A549 (cell line): ENCODE data around the gene RNF10. TPM values are rescaled to one million over a fixed set of nuclear protein-coding genes. Genes with fewer than 3 reads are reported as not detected.

Experiments used
- ATAC-seq, 2 experiments: fragments of 200-7000 bp in 1 of 2; fragments of >200 bp in 1 of 2; cut with Nextera tagmentation in 1 of 2; cut with Tn5 transposase in 1 of 2; 3 replicates each; pipeline versions ENCODE4 v1.8.0 to v1.9.1; 2018 to 2020; ENCODE audit warnings: mild to moderate bottlenecking in 1 of 2, moderate library complexity in 1 of 2
- CTCF ChIA-PET: fragments of 300-600 bp; sonication (Branson Sonifier 250); formaldehyde crosslinking; extraction: SDS; loops from one replicate; lab custom pipeline; 2021; ENCODE audit warnings: antibody characterized with exemption, inconsistent platforms; lab: Yijun Ruan, JAX
- POLR2A ChIA-PET: fragments of 350-600 bp; formaldehyde crosslinking; extraction: SDS; loops from one replicate; lab custom pipeline; 2021; ENCODE audit warnings: antibody characterized with exemption, inconsistent platforms; lab: Yijun Ruan, JAX
- DNase-seq, 2 experiments: peaks; one replicate each; pipeline versions ENCODE4 v3.0.0 to v3.0.0-alpha.2; 2011 to 2016; ENCODE audit warnings: low read depth in 1 of 2, low spot score in 1 of 2
- FAIRE-seq: peaks from 2 replicates; lab custom pipeline; 2011; peaks lifted over from hg19 to GRCh38; lab: Jason Lieb, UNC
- H3K27ac ChIP-seq, 2 experiments: fragments of >200 bp; sonication (Bioruptor Twin); formaldehyde crosslinking; 3 replicates each; pipeline ENCODE4 v1.5.1; 2016 to 2017
- H3K4me1 ChIP-seq: fragments of >200 bp; sonication (Bioruptor Twin); formaldehyde crosslinking; 3 replicates; pipeline ENCODE4 v1.6.1; 2016
- H3K4me2 ChIP-seq: fragments of >200 bp; sonication (Bioruptor Twin); formaldehyde crosslinking; 3 replicates; pipeline ENCODE4 v1.6.1; 2016
- H3K4me3 ChIP-seq: fragments of >200 bp; sonication (Bioruptor Twin); formaldehyde crosslinking; 3 replicates; pipeline ENCODE4 v1.5.1; 2016
- H3K9me3 ChIP-seq: fragments of >200 bp; sonication (Bioruptor Twin); formaldehyde crosslinking; 3 replicates; pipeline ENCODE4 v1.6.1; 2016
- BHLHE40 ChIP-seq: IDR thresholded peaks from 2 replicates; pipeline ENCODE4 v1.6.1; 2012; ENCODE audit warnings: low read depth, low read length, inconsistent platforms
- CHD2 ChIP-seq: fragments of 150-350 bp; IDR thresholded peaks from 2 replicates; pipeline ENCODE4 v1.6.1; 2014; ENCODE audit warnings: low read length; ENCODE audit not compliant: partially characterized antibody
- CHD4 ChIP-seq: fragments of 200-600 bp; sonication (generic); IDR thresholded peaks from 2 replicates; pipeline ENCODE4 v1.6.1; 2016; ENCODE audit warnings: antibody characterized with exemption, mild to moderate bottlenecking, borderline replicate concordance
- EHMT2 ChIP-seq: fragments of 200-600 bp; sonication (generic); IDR thresholded peaks from 2 replicates; pipeline ENCODE4 v1.6.1; 2016; ENCODE audit warnings: antibody characterized with exemption, low read depth, mild to moderate bottlenecking, moderate library complexity
- FOSB ChIP-seq: fragments of 250-450 bp; sonication (Bioruptor Pico); IDR thresholded peaks from 2 replicates; pipeline ENCODE4 v1.5.0; 2020; ENCODE audit warnings: mild to moderate bottlenecking, moderate library complexity
- HDAC2 ChIP-seq: fragments of 200-600 bp; sonication (generic); IDR thresholded peaks from 2 replicates; pipeline ENCODE4 v1.6.1; 2016
- HEYL ChIP-seq: fragments of 250-450 bp; sonication (Bioruptor Pico); IDR thresholded peaks from 2 replicates; pipeline ENCODE4 v1.8.0; 2021; ENCODE audit warnings: mild to moderate bottlenecking, moderate library complexity
- KDM1A ChIP-seq: fragments of 200-600 bp; sonication (generic); IDR thresholded peaks from 2 replicates; pipeline ENCODE4 v1.6.1; 2016; ENCODE audit warnings: low read depth, mild to moderate bottlenecking
- MAZ ChIP-seq: fragments of 150-350 bp; IDR thresholded peaks from 2 replicates; pipeline ENCODE4 v1.6.1; 2014; ENCODE audit warnings: antibody characterized with exemption, low read depth, low read length, borderline replicate concordance
- PHF8 ChIP-seq: fragments of 200-600 bp; sonication (generic); IDR thresholded peaks from 2 replicates; pipeline ENCODE4 v1.6.1; 2016; ENCODE audit warnings: low read depth, mild to moderate bottlenecking, antibody characterized with exemption, moderate library complexity, borderline replicate concordance
- POLR2A ChIP-seq: IDR thresholded peaks from 2 replicates; pipeline ENCODE4 v1.6.1; 2012; ENCODE audit warnings: mild to moderate bottlenecking, low read length
- SREBF2 ChIP-seq: fragments of 450-650 bp; IDR thresholded peaks from 2 replicates; pipeline ENCODE4 v1.6.1; 2014; ENCODE audit warnings: mild to moderate bottlenecking, moderate library complexity
- TP53 ChIP-seq: fragments of 250-450 bp; sonication (Bioruptor Pico); IDR thresholded peaks from 2 replicates; pipeline ENCODE4 v1.5.0; 2021; ENCODE audit warnings: mild to moderate bottlenecking, moderate library complexity
- ZC3H11A ChIP-seq: fragments of 450-650 bp; IDR thresholded peaks from 2 replicates; pipeline ENCODE4 v1.6.1; 2014; ENCODE audit warnings: antibody characterized with exemption, mild to moderate bottlenecking
- ZNF302 ChIP-seq: fragments of 250-450 bp; sonication (Bioruptor Pico); IDR thresholded peaks from 2 replicates; pipeline ENCODE4 v1.9.0; 2021; ENCODE audit warnings: inconsistent platforms, mild to moderate bottlenecking, moderate library complexity
- WGBS: methylation state at CpG from one replicate; pipeline ENCODE4 v1.1.6; 2017; ENCODE audit errors: missing lambda C conversion rate; 5-methylcytosine and 5-hydroxymethylcytosine counted together
- polyA plus RNA-seq, 4 experiments: library from polyadenylated mRNA; depleted of rRNA in 3 of 4; stranded (reverse); fragments of >200 nt; fragmentation: RNase III in 1 of 4; extraction: RNeasy Plus Mini Kit Qiagen cat#74134 plus additional on column Dnase treatment in 1 of 4; gene quantifications; 2 replicates in 3 of 4; 3 replicates in 1 of 4; pipeline ENCODE4 v1.2.3, GENCODE V29; 2011 to 2017
- TF ChIP-seq, protein P1 (sequence below): fragments of >200 bp; sonication (Bioruptor Twin); formaldehyde crosslinking; IDR thresholded peaks from 3 replicates; pipeline ENCODE4 v1.6.1; 2016
- TF ChIP-seq, protein P2 (sequence below): fragments of 150-350 bp; IDR thresholded peaks from 2 replicates; pipeline ENCODE4 v1.6.1; 2014; ENCODE audit warnings: low read depth, mild to moderate bottlenecking, low read length
- TF ChIP-seq, protein P3 (sequence below): fragments of >200 bp; sonication (Bioruptor Twin); formaldehyde crosslinking; IDR thresholded peaks from 3 replicates; pipeline ENCODE4 v1.5.1; 2016

RNF10 gene
- polyA plus RNA-seq, 2 of the 4 experiments (the other 2 are of a cell fraction): 87.0 to 118 TPM

DNA sequence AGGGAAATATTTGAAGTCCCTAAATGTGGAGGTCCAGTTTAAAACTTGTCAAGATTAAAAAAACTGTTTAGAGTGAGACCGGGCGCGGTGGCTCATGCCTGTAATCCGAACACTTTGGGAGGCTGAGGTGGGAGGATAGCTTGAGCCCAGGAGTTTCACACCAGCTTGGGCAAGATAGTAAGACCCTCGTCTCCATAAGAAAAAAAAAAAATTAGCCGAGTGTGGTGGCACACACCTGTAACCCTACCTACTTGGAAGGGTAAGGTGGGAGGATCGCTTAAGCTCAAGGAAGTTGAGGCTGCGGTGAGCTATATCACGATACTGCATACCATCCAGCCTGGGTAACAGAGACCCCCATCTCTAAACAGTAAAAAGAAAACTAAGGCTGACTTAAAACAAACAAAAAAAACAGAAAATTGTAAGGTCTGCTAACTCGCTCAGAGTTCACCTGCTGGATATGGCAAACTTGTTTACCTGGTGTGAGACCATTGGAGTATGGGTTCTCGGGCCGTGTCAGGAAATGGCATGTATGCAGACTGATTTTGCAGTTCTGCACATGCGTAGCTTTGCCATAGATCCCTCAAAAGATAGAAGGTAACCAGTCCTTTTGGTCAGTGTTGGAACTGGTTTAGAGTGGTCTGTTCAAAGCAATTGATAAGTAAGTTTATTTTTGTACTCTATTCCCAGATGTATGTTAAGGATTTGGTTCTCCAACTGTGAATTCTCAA is 2.1 kb downstream of the RNF10 start:
- no peak for DNase-seq
- ATAC-seq: no peak
- no peak for TF ChIP-seq MAZ
- peak overlapping the region; percentile 59 for H3K4me3 ChIP-seq
- no peaks in the 10 kb centered on the region for H3K9me3 ChIP-seq
- ChIA-PET CTCF (interaction anchor here (0.7 kb wide), 1 partner anchor 67 kb away, joined by 3 read pairs; no protein-coding TSS in a partner anchor), POLR2A (no interaction called here)
- 86% methylated on average over 13 of the region's 13 CpGs for WGBS
- no peak for FAIRE-seq
- peak overlapping the region in 1 of 2 experiments; percentile 1; a peak in 1 of 6 replicates for H3K27ac ChIP-seq
- peak overlapping the region; percentile 98 for H3K4me2 ChIP-seq
- peaks cover 42% of the 10 kb centered on the region for H3K4me1 ChIP-seq

DNA sequence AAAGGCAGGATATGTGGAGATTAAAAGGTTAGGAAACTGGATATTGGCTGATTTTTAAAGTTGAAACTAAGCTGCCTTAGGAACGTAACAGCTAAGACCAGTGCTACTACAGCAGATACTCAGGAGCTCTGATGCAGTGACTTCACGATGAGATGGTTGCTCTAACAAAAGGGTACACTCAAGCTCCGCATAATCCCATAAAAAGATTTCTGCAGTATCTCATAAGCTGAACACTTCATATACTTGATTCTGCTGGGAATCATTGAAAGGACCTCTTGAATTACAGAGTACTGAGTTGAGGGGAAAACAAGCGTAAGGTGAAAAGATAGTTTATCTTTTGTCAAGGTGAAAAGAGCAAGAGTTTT is 3.7 kb downstream of the RNF10 start:
- no peak for FAIRE-seq
- H3K4me2 ChIP-seq: peak overlapping the region; percentile 98
- no peak overlapping the region for H3K27ac ChIP-seq
- 85% methylated on average over 4 of the region's 4 CpGs for WGBS
- H3K4me1 ChIP-seq: peaks cover 42% of the 10 kb centered on the region
- no peaks in the 10 kb centered on the region for H3K9me3 ChIP-seq
- ATAC-seq: no peak
- no peak for DNase-seq
- CTCF ChIA-PET: interaction anchor here (0.6 to 1.3 kb wide), 5 partner anchors 8 to 68 kb away, joined by 3 to 5 read pairs (median 4); partner anchors contain the start of gene SRSF9
- no peak overlapping the region for H3K4me3 ChIP-seq
- POLR2A ChIA-PET: interaction anchor here (1.0 to 1.2 kb wide), 2 partner anchors 9 to 44 kb away, joined by 3 read pairs; partner anchors contain the start of genes COQ5 and POP5
- no peak for TF ChIP-seq ZNF302

DNA sequence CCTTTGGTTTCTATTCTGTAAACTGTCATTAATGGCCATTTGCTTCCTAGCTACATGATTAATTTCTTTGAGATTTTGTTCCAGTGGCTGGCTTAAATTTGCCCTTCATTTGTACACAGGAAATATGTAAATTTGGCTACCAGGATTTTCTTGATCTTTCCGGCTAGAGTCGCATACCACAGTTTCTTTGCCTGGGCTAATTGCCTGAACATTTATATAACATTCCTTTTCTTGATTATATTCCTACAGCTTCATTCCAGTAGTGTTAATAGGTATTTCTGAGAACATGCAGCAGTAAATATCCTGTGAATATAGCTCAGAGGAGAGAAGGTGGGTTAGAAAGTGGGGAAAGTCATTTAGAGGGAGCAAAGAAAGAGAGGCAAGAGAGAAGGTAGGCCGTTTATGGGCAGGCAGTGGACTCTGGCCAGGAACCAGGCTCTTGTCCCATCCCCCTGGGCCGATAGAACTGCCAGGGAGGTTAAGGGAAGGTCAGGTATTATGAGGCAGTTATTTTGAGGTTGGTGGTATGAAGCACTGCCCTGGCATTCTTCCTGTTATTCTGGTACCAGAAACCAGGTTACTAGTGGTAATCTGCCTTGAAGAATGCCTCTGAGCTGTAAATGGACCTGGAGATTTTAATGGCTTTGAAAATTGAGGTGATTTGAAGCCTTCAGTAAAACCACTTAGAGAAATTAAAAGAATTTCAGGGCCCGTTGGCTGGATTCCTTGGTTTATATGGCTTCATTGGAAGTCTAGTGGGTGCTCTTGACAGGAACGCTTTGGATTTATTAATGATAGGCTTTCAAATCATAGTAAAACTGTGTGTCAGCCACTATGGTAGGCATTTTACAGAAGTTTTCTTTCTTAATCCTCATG is 4.4 kb downstream of the RNF10 start:
- WGBS: 48% methylated on average over 6 of the region's 6 CpGs
- TF ChIP-seq EHMT2 (no peak), MAZ (no peak), HEYL (no peak), ZC3H11A (no peak), HDAC2 (no peak), CHD4 (no peak), BHLHE40 (no peak), TP53 (CRISPR knock-in tag) (no peak), KDM1A (no peak), CHD2 (no peak), FOSB (CRISPR knock-in tag) (no peak), SREBF2 (no peak), POLR2A (no peak), PHF8 (no peak)
- TF ChIP-seq, protein P1, sequence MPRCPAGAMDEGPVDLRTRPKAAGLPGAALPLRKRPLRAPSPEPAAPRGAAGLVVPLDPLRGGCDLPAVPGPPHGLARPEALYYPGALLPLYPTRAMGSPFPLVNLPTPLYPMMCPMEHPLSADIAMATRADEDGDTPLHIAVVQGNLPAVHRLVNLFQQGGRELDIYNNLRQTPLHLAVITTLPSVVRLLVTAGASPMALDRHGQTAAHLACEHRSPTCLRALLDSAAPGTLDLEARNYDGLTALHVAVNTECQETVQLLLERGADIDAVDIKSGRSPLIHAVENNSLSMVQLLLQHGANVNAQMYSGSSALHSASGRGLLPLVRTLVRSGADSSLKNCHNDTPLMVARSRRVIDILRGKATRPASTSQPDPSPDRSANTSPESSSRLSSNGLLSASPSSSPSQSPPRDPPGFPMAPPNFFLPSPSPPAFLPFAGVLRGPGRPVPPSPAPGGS: no peak
- TF ChIP-seq, protein P2, sequence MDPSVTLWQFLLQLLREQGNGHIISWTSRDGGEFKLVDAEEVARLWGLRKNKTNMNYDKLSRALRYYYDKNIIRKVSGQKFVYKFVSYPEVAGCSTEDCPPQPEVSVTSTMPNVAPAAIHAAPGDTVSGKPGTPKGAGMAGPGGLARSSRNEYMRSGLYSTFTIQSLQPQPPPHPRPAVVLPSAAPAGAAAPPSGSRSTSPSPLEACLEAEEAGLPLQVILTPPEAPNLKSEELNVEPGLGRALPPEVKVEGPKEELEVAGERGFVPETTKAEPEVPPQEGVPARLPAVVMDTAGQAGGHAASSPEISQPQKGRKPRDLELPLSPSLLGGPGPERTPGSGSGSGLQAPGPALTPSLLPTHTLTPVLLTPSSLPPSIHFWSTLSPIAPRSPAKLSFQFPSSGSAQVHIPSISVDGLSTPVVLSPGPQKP: no peak
- TF ChIP-seq, protein P3, sequence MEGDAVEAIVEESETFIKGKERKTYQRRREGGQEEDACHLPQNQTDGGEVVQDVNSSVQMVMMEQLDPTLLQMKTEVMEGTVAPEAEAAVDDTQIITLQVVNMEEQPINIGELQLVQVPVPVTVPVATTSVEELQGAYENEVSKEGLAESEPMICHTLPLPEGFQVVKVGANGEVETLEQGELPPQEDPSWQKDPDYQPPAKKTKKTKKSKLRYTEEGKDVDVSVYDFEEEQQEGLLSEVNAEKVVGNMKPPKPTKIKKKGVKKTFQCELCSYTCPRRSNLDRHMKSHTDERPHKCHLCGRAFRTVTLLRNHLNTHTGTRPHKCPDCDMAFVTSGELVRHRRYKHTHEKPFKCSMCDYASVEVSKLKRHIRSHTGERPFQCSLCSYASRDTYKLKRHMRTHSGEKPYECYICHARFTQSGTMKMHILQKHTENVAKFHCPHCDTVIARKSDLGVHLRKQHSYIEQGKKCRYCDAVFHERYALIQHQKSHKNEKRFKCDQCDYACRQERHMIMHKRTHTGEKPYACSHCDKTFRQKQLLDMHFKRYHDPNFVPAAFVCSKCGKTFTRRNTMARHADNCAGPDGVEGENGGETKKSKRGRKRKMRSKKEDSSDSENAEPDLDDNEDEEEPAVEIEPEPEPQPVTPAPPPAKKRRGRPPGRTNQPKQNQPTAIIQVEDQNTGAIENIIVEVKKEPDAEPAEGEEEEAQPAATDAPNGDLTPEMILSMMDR: no peak
- H3K4me3 ChIP-seq: no peak overlapping the region
- no peaks in the 10 kb centered on the region for H3K9me3 ChIP-seq
- DNase-seq (peak in 1 of 2 experiments; percentile 36), ATAC-seq (peak in 1 of 2 experiments; percentile 36; a peak in 3 of 6 replicates), FAIRE-seq (no peak)
- CTCF ChIA-PET: interaction anchor here (0.6 to 1.3 kb wide), 5 partner anchors 9 to 69 kb away, joined by 3 to 5 read pairs (median 4); partner anchors contain the start of gene SRSF9
- peak overlapping the region; percentile 98 for H3K4me2 ChIP-seq
- H3K4me1 ChIP-seq: peaks cover 42% of the 10 kb centered on the region
- POLR2A ChIA-PET: interaction anchor here (1.0 to 1.3 kb wide), 3 partner anchors 10 to 43 kb away, joined by 3 to 5 read pairs (median 3); partner anchors contain the start of genes COQ5 and POP5
- peak overlapping the region in 1 of 2 experiments; percentile 45; a peak in 3 of 6 replicates for H3K27ac ChIP-seq
